Stimulated activated naive CD8-positive, alpha-beta T cell treated with anti-CD3 and anti-CD28 coated beads, Interleukin-15, Interleukin-2, amounts not matched to agents 100 U/mL and 50 U/mL, for 24 hours (primary cell): Measurements from ENCODE around the gene TRPC1.
"Not testable (repeated sequence)": the region's sequence is repeated elsewhere in the genome, so short reads cannot be mapped to it uniquely, and the experiment has no call there.

Source experiments
- ATAC-seq: fragments of 150-1000 bp; cut with Tn5 transposase; one replicate; pipeline ENCODE4 v1.10.0; 2021
- DNase-seq: peaks from one replicate; pipeline ENCODE4 v3.0.0; 2021

TRPC1 gene

DNA sequence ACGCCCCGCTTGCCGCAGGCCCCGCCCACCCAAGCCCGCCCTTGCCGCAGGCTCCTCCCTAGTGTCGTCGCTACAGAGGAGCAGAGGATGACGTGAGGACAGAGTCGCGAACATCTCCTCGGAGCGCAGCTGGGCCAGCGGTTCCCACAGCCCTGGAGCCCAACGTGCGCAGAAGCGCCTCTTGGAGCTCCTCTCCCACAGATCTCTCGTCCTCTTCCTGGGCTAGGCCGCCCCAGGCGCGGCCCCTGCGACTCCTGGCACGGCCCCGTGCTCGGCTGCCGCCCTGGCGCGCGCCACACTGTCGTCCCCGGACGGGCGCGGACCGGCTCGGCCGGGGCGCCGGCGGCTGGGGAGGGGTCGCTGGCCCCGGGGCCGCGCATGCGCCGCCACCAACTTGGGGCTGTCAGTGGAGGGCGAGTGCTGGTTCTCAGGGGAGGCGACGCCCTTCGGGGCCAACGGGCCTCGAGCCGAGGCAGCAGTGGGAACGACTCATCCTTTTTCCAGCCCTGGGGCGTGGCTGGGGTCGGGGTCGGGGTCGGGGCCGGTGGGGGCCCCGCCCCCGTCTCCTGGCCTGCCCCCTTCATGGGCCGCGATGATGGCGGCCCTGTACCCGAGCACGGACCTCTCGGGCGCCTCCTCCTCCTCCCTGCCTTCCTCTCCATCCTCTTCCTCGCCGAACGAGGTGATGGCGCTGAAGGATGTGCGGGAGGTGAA is at the start of gene TRPC1:
Gene TRPC1 (plus strand): TSS at position 67 of the 714 bp plus-strand sequence. CDS start 526 bp downstream, at position 593.
- DNase-seq (peak; percentile 71), ATAC-seq (peak; percentile 97)

GRCh38 chr3:142676151-142676550 is 47.7 kb upstream of the TRPC1 start:
- no peak for ATAC-seq
- DNase-seq, result no peak

DNA sequence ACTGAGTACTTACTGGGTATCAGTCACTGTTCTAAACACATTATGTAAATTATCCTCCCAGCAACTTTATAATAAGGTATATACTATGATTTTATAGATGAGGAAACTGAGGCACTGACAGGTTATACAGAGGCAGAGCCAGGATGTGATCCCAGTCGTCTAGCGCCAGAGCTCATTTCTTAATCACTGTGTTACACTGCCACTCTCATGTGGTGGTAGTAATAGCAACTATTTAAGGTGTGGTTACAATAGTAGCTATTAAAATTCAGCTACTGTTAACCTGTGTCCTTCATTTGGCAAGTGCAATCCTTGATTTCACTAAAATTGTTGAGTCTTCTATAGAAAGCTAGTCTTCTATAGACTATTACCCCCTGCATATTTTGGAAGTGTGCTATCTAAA is 43.1 kb upstream of the TRPC1 start:
- ATAC-seq, result no peak

DNA sequence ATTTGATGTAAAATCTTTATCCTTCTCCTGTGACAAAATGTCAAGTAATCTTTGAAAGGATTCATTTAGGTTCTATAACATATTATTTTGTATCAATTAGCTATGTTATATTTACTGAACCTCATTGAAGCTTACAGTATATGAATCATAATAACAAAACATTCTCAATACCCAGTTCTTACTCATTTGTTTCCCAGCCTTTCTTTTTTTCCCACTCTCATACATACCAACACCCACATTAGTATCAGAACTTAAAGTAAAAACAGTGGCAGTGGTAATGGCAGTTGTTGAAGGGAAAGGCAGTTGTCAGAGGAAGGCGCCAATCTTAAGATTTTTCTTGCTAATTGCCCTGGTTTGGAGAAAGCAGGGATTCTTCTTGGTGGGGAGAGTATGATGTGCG is 33.2 kb upstream of the TRPC1 start:
- no peak for DNase-seq
- ATAC-seq, result no peak

More for the DNA sequence above, 43.1 kb upstream of the TRPC1 start:
- DNase-seq, result no peak

DNA sequence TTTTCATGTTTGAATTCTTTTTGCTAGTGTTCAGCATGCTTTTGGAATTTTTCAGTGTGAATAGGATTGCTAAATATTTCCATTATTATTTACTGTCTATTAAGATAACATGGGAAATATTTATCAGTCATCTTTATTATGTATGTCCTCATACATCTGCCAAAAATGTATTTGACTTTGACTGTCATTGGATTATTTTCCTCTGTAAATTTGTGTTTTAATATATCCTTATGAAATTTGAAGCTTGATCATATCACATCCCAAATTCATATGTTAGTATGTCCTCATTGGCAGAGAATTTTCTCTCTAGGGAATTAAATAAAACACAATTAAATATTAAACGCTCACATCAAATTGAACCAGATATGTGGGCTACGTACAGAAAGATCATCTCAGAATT is 32.3 kb upstream of the TRPC1 start:
- no peak for ATAC-seq
- DNase-seq, result no peak

DNA sequence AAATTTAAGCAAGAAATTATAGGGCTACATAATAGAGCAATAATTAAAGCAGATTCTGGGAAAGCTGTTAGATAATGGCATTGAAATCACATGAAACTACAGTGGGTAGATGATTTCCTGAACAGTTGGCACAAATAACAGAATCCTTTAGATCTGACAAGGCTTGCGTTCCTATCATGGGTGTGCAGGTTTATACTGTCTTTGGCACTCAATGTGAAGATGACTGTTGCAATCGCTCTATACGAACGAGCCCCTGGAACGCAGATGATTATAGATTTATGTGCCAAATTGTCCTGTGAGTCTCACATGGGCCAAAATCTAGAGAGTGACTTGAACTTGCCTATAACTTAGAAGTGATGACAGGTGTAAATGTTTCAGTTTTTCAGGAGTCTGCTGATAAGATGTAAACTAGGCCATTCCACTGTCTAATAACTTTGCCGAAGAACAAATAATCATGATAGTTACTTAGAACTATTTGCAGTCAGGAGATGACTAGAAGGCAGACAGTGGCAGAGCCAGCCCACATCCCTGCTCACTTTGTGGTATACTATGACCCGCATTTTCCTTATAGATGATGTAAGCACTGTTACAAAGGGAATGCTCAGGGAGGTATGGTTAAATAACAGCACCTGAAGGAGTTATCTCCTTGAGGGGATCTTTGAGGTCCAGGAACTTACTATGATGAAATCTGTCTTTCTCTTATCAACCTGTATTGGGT is 30.5 kb upstream of the TRPC1 start:
- peak; percentile 55 for ATAC-seq
- DNase-seq, result no peak

GRCh38 chr3:142694225-142694624 is 29.6 kb upstream of the TRPC1 start:
- no peak for ATAC-seq
- no peak for DNase-seq

- DNase-seq, result no peak
- ATAC-seq, result no peak
Observed at GRCh38 chr3:142705198-142705597, 18.6 kb upstream of the TRPC1 start.

GRCh38 chr3:142706321-142707127 is 17.3 kb upstream of the TRPC1 start:
- no peak for DNase-seq
- no peak for ATAC-seq

GRCh38 chr3:142709207-142709606 is 14.6 kb upstream of the TRPC1 start:
- no peak for ATAC-seq
- no peak for DNase-seq

DNA sequence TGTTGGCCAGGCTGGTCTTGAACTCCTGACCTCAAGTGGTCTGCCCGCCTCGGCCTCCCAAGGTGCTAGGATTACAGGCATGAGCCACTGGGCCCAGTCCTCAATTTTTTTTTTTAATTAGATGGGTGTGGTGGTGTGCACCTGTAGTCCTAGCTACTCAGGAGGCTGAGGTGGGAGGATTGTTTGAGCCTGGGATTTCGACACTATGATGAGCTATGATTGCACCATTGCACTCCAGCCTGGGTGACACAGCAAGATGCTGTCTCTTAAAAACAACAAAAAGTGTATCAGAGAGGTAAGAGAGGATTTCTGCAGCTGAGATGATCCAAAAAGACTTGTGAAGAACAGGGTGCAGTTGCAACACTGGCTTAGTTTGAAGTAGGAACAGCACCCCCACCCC is 9.0 kb upstream of the TRPC1 start:
- not testable (repeated sequence) for DNase-seq, ATAC-seq

GRCh38 chr3:142716102-142716501 is 7.7 kb upstream of the TRPC1 start:
- ATAC-seq, result no peak
- no peak for DNase-seq

- ATAC-seq (no peak), DNase-seq (no peak)
Observed at GRCh38 chr3:142723665-142723967, 218 bp upstream of the TRPC1 start.

DNA sequence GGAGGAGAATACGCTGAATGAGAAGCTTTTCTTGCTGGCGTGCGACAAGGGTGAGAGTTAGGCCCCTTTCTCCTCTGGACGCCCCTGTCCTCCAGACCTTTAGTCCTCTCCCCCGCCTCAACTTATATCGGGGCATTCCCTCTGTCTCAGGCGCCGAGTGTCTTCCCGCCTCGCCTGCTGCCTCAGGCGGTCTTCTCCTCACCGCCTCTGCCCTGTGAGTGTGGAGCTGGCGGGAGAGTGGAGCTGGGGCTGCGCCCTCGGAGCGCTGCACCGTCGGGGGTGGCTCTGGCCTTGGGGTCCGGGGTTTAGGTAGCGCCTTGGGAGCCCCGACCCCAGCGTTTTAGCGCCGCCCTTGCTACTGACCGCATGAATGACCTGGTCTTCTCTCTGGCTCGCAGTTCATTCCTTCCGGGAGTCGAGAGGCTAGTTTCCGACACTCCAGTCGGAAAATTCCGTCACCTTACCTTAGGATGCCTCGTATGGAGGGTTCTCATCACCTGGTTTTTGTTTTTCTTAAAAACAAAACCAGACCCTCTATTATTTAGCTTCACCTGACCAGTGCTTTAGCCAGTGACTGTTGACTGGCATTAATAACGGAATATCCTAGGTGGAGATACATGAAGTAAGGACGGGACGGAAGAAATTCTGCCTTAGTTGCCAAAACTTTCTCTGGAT is 985 bp downstream of the TRPC1 start:
- peak; percentile 28 for DNase-seq
- peak; percentile 5 for ATAC-seq

- DNase-seq (no peak), ATAC-seq (no peak)
Observed at GRCh38 chr3:142725357-142725739, 1.5 kb downstream of the TRPC1 start.

DNA sequence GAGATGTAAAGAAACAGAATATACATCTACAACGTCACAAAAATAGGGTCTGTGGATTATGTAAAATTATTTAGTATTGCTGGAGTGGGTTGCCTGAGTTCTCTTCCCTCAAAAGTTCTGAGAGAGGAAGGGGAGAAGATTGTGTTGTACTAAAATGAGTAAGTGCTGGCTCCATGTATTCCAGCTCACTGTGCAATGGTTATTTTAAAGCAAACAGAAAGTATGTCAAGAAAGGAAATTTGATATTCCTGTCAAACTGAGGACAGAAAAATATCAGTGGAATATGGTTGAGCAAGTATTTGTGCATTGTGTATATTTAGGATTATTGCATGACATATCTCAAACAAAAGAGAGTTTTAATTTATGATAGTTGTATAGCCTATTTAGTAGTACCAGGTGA is 2.2 kb downstream of the TRPC1 start:
- ATAC-seq (no peak), DNase-seq (no peak)

DNA sequence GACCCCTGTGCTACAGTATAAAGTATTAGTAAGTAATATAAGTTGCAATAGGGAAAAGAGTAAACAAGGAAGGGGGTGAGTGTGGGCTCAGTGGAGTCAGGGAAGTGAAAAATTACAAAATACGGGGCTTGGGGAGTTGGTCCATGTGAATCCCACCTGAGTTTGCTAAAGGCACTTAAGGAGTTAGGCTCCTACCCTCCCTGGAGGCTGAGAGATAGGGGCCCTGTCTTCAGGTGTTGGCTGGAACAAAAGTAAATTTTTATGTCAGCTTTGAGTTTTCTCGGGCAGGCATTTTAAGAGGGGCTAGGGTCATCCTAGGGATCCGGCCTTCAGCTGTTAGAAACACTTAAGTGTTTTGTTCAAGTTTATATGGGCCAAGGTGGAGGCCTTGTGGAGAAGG is 8.2 kb downstream of the TRPC1 start:
- no peak for DNase-seq

DNA sequence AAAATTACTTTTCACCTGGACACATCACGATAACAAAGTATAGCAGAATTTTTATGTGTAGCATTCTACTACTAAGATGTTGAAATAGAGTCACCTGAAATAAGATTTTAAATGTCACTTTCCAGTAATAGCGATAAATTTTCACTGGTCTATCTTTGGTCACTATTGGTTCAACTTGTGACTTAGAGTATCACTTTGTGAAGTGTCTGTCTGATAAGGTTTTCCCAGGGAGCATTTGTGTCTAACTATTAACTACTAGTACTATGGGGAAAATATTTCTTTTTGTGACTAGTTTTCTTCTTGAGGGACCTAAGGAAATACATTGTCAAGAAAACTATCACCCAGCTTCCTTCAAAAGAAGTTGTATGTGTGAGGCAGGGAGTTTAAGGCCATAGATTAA is 11.0 kb downstream of the TRPC1 start:
- ATAC-seq (no peak), DNase-seq (no peak)

More for the DNA sequence above, 8.2 kb downstream of the TRPC1 start:
- ATAC-seq, result no peak

DNA sequence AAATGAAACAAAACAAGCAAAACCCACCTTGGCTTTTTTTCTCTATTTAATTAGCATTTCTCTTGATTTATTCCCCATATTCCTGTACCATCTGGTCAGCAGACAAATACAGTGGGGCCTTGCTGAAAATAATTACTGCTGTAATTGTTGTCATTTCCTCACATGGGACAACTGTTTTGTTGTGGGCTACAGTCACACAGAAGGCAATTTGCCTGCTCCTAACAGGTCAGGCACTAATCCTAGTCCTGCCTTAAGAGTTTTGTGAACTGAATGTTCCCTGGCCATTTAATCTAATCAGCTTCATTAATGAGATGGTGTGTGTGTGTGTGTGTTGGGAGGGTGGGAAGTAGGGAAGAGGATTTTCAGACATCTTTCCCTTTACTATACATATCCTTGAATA is 11.6 kb downstream of the TRPC1 start:
- DNase-seq (no peak), ATAC-seq (no peak)

GRCh38 chr3:142738396-142738795 is 14.6 kb downstream of the TRPC1 start:
- DNase-seq (no peak), ATAC-seq (no peak)

DNA sequence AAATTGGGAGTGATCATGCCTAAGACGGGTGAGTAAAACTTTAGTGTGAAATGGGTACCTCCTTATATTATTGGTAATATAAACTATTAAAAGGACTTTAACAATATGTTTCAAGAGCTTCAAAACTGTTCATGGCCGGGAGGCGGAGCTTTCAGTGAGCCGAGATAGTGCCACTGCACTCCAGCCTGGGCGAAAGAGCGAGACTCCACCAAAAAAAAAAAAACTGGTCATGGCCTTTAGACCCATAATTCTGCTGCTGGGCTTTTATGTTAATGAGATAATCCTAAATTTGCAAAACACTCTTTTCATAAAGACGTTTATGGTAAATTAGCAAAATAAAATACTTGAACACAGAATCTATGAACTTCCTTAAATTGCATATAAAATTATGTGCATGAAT is 22.8 kb downstream of the TRPC1 start:
- ATAC-seq (no peak), DNase-seq (no peak)

DNA sequence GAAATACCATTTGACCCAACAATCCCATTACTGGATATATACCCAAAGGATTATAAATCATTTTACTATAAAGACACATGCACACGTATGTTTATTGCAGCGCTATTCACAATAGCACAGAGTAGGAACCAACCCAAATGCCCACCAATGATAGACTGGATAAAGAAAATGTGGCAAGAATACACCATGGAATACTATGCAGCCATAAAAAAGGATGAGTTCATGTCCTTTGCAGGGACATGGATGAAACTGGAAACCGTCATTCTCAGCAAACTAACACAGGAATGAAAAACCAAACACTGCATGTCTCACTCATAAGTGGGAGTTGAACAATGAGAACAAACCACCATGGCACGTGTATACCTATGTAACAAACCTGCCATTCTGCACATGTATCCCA is 26.7 kb downstream of the TRPC1 start:
- DNase-seq, ATAC-seq: not testable (repeated sequence)

GRCh38 chr3:142752605-142753004 is 28.8 kb downstream of the TRPC1 start:
- ATAC-seq, DNase-seq: not testable (repeated sequence)
